ENCODE measurements around the gene ATP9A.
"Not testable (repeated sequence)": the region's sequence is repeated elsewhere in the genome, so short reads cannot be mapped to it uniquely, and the experiment has no call there.

ATP9A gene

GRCh38 chr20:51759769-51760510 lies 8.2 kb downstream of the ATP9A start:
- no peaks in the 10 kb centered on the region for H3K27me3 ChIP-seq (replicated peaks)
- H3K27ac ChIP-seq: no peak overlapping the region
- in situ Hi-C loops (cut with HindIII; ENCODE audit: low pct_ligation_motif_present, low sequenced_read_pairs): no loop called here
- H3K4me3 ChIP-seq (ENCODE audit: low read depth, low read length): no peak overlapping the region
- no peaks in the 10 kb centered on the region for H3K36me3 ChIP-seq (replicated peaks)
- no peak for TF ChIP-seq CTCF (IDR thresholded peaks at IDR 0.05; ENCODE audit: low read depth, low read length, missing control alignments)
- DNase-seq: no peak

GRCh38 chr20:51758978-51759544 lies 9.1 kb downstream of the ATP9A start:
- no peak for TF ChIP-seq CTCF (IDR thresholded peaks at IDR 0.05; ENCODE audit: low read depth, low read length, missing control alignments)
- no peak for DNase-seq
- in situ Hi-C loops (cut with HindIII; ENCODE audit: low pct_ligation_motif_present, low sequenced_read_pairs): no loop called here
- Histone ChIP-seq H3K27me3 (replicated peaks) (no peaks in the 10 kb centered on the region), H3K27ac (no peak overlapping the region), H3K4me3 (ENCODE audit: low read depth, low read length) (no peak overlapping the region), H3K36me3 (replicated peaks) (no peaks in the 10 kb centered on the region)

- TF ChIP-seq CTCF (IDR thresholded peaks at IDR 0.05; ENCODE audit: low read depth, low read length, missing control alignments): no peak
- Histone ChIP-seq H3K36me3 (replicated peaks) (no peaks in the 10 kb centered on the region), H3K27me3 (replicated peaks) (no peaks in the 10 kb centered on the region), H3K4me3 (ENCODE audit: low read depth, low read length) (no peak overlapping the region), H3K27ac (no peak overlapping the region)
- no peak for DNase-seq
- in situ Hi-C loops (cut with HindIII; ENCODE audit: low pct_ligation_motif_present, low sequenced_read_pairs): no loop called here
These were observed 11.0 kb downstream of the ATP9A start for GRCh38 chr20:51757226-51757625.

GRCh38 chr20:51756653-51757052 lies 11.5 kb downstream of the ATP9A start:
- TF ChIP-seq CTCF (IDR thresholded peaks at IDR 0.05; ENCODE audit: low read depth, low read length, missing control alignments): no peak
- H3K27me3 ChIP-seq (replicated peaks): no peaks in the 10 kb centered on the region
- H3K27ac ChIP-seq: no peak overlapping the region
- H3K4me3 ChIP-seq (ENCODE audit: low read depth, low read length): no peak overlapping the region
- in situ Hi-C loops (cut with HindIII; ENCODE audit: low pct_ligation_motif_present, low sequenced_read_pairs): no loop called here
- H3K36me3 ChIP-seq (replicated peaks): no peaks in the 10 kb centered on the region
- DNase-seq: no peak

GRCh38 chr20:51753220-51753619 lies 15.0 kb downstream of the ATP9A start:
- DNase-seq; H3K36me3 ChIP-seq (replicated peaks); H3K27ac ChIP-seq; H3K4me3 ChIP-seq (ENCODE audit: low read depth, low read length); H3K27me3 ChIP-seq (replicated peaks); in situ Hi-C loops (cut with HindIII; ENCODE audit: low pct_ligation_motif_present, low sequenced_read_pairs): not testable (repeated sequence)

- peak; percentile 55 for DNase-seq
- in situ Hi-C loops (cut with HindIII; ENCODE audit: low pct_ligation_motif_present, low sequenced_read_pairs): no loop called here
- TF ChIP-seq CTCF (IDR thresholded peaks at IDR 0.05; ENCODE audit: low read depth, low read length, missing control alignments): no peak
- Histone ChIP-seq H3K27ac (peak overlapping the region; percentile 72), H3K36me3 (replicated peaks) (no peaks in the 10 kb centered on the region), H3K27me3 (replicated peaks) (no peaks in the 10 kb centered on the region), H3K4me3 (ENCODE audit: low read depth, low read length) (peak overlapping the region; percentile 20)
These were observed 15.7 kb downstream of the ATP9A start for GRCh38 chr20:51752343-51752951.
